HuH-7 (cell line): ENCODE measurements around the gene PARP14.

Experiments
- DNase-seq: peaks from one replicate; pipeline ENCODE4 v3.0.0; 2011; ENCODE audit warnings: low spot score

PARP14 gene

GRCh38 chr3:122770521-122771202 lies 90.0 kb downstream of the PARP14 start:
- no peak for DNase-seq

DNA sequence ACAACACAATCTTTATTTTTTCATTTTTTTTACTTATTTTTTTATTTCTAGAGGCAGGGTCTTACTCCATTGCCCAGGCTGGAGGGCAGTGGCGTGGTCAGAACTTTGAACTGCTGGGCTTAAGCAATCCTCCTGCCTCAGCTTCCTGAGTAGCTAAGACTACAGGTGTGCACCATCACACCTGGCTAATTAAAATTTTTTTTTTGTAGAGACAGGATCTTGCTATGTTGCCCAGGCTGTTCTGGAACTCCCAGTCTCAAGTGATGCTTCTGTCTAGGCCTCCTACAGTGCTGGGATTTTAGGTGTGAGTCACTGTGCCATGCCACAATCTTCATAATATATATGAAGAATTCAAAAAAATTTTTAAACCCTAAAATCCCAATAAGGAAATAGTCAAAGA lies 92.2 kb downstream of the PARP14 start:
- no peak for DNase-seq

DNA sequence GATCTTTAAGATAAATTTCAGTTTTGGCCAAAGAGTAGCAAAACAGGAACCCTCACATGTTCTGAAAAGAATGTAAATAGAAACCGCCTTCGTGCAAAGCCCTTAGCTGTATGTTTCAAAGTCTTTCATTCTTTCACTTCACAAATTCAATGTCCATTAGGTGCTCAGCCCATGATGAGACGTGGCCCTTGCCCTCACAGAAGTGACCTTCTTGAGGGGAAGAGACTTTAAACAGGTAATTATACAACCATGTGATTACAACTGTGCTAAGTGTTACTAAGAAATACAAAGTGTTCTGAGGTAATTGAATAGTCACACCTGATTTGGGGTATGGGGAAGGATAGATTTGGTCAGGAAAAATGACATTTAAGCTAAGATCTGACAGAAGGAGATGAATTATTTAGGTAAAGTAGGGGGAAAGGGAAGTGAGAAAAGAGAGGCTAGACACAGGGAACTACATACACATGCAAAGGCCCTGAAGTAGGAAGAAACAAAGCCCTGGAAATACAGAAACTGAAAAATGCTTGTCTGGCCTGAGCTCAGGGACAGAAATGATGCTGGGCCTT lies 93.4 kb downstream of the PARP14 start:
- DNase-seq = no peak

GRCh38 chr3:122774564-122774963 lies 93.9 kb downstream of the PARP14 start:
- no peak for DNase-seq

DNA sequence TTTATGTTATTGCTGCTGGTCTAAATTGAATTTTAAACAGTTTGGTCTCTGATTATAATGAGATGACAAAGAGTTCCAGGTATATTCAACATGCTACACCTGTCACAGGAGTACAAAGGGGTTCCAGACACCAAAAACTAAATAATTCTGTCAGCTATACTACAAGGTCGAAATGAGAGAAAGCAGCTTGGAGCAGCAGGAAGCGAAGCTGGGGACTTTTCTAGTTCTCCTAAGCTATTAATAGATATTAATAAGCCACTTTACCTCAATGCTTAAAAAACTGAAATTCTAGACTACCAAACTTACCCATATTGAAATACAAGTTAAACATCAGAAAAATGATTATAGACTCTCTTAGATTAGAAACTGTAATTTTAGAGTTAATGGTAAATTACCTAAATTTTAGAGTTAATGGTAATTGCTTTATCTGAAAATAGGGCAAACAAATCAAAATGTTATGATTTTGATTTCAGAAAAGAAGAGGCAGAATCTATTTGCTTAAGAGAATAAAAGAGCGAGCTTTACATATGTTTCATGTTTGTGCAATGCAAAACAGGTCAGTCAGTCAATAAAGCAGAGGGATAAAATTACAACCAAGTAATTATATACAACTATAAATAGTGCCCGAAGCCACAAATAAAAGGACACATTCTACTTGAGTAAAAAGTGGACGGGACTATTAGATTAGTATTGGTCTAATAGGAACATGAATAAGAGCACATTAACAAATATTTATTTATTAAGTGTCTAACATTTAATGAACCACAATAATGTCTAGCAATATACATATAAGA lies 96.2 kb downstream of the PARP14 start:
- DNase-seq = no peak

GRCh38 chr3:122777563-122777962 lies 96.9 kb downstream of the PARP14 start:
- no peak for DNase-seq
